ENCODE data around the gene GABBR1.

GABBR1 gene

DNA sequence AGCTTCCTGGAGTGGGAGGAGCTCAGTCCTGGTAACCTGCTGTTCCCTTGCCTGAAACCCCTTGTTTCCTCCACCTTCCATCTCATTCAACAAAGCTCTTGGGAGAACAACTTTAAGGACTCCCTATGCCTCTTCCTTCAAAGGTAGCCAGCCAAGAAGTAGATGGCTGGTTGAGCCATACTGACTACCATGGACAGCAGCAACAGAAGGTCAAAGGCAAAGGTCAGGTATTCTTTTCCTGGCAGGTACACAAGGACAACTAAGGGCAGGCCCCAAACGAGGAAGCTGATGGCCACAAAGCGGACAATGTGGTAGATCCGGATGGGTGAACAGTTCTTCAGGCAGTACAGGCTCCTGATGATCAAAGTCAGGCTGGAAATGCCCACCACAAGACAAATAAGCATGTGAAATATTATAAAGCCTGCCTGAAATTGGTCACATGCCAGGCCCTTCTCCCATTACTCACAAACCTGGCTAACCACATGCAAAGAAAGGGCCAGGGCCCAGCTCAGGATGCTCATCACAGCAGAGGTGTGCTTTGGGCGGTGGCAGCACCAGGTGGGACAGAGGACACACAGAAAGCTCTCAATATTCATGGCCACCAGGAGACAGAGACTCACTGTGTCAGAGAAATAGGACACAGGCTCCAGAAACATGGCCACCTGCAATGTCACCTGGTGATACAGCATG lies 95.1 kb downstream of the GABBR1 start:
- no peak for TF ChIP-seq FOXP2 (optimal IDR thresholded peaks at IDR 0.05; ENCODE audit: control extremely low read depth, extremely low read length, insufficient read depth)
- TF ChIP-seq EZH2 (IDR thresholded peaks at IDR 0.05): no peak
- TF ChIP-seq POLR2AphosphoS5 (IDR thresholded peaks at IDR 0.05; ENCODE audit: borderline replicate concordance, low read depth, low read length): no peak
- H3K36me3 ChIP-seq (ENCODE audit: insufficient read depth, low read length): no peaks in the 10 kb centered on the region
- no peaks in the 10 kb centered on the region for H3K9me3 ChIP-seq (ENCODE audit: low read depth, low read length)
- no peak overlapping the region for H3K27ac ChIP-seq
- DNase-seq (ENCODE audit: low read depth, low spot score): no peak
- H3K9ac ChIP-seq (ENCODE audit: insufficient read length): no peak overlapping the region
- no peak overlapping the region for H3K4me3 ChIP-seq

DNA sequence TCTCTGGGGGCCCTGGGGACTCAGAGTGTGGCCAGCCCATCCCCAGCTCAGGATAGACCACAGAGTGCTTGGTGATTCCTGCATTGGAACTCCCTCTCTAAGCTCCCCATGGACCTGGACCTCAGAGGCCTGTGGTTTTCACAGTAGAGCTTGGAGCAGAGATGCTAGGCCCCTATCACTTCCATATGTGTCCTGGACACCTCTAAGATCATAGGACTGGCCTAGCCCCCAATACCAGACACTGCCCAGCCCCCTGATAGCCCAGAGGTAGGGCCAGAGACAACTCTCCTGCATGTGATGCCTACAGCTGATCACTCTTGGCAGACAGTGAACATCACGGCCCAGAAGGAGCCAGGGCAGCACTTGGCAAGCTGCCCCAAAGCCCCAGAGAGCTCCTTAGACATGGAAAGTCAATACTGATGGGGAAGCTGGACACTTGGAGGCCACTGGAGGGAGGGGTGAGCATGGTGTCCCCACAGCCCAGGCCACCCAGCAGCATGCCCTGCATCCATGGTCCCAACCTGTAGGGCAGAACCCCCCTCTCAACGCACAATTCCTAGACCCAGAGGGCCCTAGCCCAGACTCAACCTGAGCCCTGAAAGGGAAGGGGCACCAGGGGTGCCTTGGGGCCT lies 100.5 kb downstream of the GABBR1 start:
- no peaks in the 10 kb centered on the region for H3K36me3 ChIP-seq (ENCODE audit: insufficient read depth, low read length)
- no peak overlapping the region for H3K27ac ChIP-seq
- TF ChIP-seq POLR2AphosphoS5 (IDR thresholded peaks at IDR 0.05; ENCODE audit: borderline replicate concordance, low read depth, low read length) (no peak), FOXP2 (optimal IDR thresholded peaks at IDR 0.05; ENCODE audit: control extremely low read depth, extremely low read length, insufficient read depth) (no peak), EZH2 (IDR thresholded peaks at IDR 0.05) (no peak)
- no peak for DNase-seq (ENCODE audit: low read depth, low spot score)
- H3K9me3 ChIP-seq (ENCODE audit: low read depth, low read length): no peaks in the 10 kb centered on the region
- H3K9ac ChIP-seq (ENCODE audit: insufficient read length): no peak overlapping the region
- no peak overlapping the region for H3K4me3 ChIP-seq

DNA sequence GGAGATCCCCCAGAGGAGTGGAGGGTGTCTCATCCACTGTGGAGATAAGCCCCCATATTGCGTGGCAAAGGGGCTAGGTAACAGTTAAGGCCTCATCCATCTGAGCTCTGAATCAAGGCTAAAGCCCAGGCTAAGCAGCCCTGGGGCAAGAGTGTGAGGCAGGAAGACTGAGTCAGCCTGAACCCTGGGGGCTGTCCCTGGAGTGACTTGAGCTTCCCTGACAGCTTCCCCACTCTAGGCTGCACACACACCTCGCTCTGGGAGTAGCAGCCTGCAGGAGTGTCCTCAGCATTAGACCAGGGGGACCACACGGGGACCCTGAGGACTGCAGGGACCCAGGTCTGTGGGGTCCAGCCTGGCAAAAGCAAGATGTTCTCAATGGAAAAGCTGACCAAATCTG lies 101.3 kb downstream of the GABBR1 start:
- H3K36me3 ChIP-seq (ENCODE audit: insufficient read depth, low read length): no peaks in the 10 kb centered on the region
- no peak overlapping the region for H3K27ac ChIP-seq
- H3K9me3 ChIP-seq (ENCODE audit: low read depth, low read length): no peaks in the 10 kb centered on the region
- no peak overlapping the region for H3K4me3 ChIP-seq
- TF ChIP-seq EZH2 (IDR thresholded peaks at IDR 0.05) (no peak), FOXP2 (optimal IDR thresholded peaks at IDR 0.05; ENCODE audit: control extremely low read depth, extremely low read length, insufficient read depth) (no peak)
- no peak for DNase-seq (ENCODE audit: low read depth, low spot score)
- H3K9ac ChIP-seq (ENCODE audit: insufficient read length): no peak overlapping the region

DNA sequence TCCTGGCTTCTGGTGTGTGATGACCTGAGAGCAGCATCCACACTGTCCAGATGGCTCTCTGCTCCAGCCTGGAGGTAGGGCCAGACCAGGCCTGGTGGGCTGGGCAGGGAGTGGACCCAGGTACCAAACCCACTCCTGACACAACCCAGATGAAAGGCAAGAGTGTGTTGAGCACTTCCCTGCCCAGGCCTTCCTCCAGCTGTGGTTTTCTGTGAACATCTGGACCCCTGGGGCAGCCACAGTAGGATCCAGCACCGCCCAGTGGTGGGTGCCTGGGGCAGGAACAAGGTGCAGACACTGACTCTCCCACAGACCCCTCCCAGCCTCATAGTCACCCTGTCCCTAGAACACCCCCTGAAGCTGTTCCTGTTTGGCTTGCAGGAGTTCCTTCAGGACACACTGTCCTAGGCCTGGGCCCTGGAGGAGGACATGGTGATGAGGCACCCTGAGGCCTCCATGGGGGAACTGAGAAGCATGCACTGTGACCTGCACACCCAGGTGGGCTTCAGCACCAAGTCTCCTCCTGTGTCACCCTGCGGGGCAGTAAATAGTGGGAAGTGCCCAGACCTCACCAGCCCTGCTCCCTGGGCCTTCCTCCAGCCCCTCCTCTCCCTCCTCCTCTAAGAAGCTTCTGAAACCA lies 102.2 kb downstream of the GABBR1 start:
- H3K4me3 ChIP-seq: no peak overlapping the region
- no peak for DNase-seq (ENCODE audit: low read depth, low spot score)
- TF ChIP-seq FOXP2 (optimal IDR thresholded peaks at IDR 0.05; ENCODE audit: control extremely low read depth, extremely low read length, insufficient read depth) (no peak), EZH2 (IDR thresholded peaks at IDR 0.05) (no peak), POLR2AphosphoS5 (IDR thresholded peaks at IDR 0.05; ENCODE audit: borderline replicate concordance, low read depth, low read length) (no peak)
- no peaks in the 10 kb centered on the region for H3K9me3 ChIP-seq (ENCODE audit: low read depth, low read length)
- H3K27ac ChIP-seq: no peak overlapping the region
- no peaks in the 10 kb centered on the region for H3K36me3 ChIP-seq (ENCODE audit: insufficient read depth, low read length)
- H3K9ac ChIP-seq (ENCODE audit: insufficient read length): no peak overlapping the region

DNA sequence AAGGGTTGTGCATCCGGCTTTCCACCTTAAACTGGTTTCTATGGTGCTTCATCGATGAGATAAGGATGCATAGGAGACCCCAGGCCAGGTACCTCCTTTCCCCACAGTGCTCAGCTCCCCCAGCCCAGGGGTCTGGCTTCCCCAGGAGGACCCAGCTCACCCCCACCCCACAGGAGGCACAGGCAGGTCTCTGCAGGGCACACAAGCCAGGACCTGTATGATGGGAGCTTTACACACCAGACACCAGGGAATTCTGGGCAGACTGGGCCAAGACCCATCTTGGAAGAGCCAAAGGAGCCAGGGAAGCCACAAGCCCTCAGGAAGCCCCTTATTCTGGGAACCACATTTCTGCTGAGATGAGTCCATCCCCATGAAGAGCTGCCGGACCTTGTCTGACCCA lies 103.0 kb downstream of the GABBR1 start:
- Histone ChIP-seq H3K9ac (ENCODE audit: insufficient read length) (no peak overlapping the region), H3K36me3 (ENCODE audit: insufficient read depth, low read length) (no peaks in the 10 kb centered on the region), H3K27ac (no peak overlapping the region), H3K4me3 (no peak overlapping the region), H3K9me3 (ENCODE audit: low read depth, low read length) (no peaks in the 10 kb centered on the region)
- DNase-seq (ENCODE audit: low read depth, low spot score): no peak
- TF ChIP-seq FOXP2 (optimal IDR thresholded peaks at IDR 0.05; ENCODE audit: control extremely low read depth, extremely low read length, insufficient read depth) (no peak), EZH2 (IDR thresholded peaks at IDR 0.05) (no peak), POLR2AphosphoS5 (IDR thresholded peaks at IDR 0.05; ENCODE audit: borderline replicate concordance, low read depth, low read length) (no peak)

DNA sequence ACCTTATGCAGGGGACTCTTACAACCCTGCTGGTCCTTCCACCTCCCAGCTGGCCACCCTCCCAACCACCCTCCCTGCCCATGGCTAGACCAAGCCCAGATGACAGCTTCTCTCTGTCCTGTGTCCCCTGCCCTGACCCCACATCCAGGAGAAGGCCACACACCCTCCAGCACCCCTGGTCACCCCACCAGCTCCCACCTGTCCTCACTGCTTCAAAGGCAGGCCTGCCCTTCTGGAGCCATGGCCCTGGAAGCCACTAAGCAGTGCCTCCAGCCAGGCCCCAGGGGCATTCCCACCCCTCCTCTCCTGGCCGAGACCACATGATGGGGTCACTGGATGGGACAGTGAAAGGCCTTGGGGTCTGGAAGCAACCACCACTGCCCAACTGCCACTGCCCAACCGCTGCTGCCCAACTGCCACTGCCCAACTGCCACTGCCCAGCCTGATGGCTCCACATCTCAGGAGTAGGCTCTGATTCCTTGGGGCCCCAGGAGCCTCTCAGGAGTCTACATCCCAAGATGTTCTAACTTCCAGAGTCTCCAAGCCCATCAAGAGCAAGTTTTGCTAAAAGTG lies 103.9 kb downstream of the GABBR1 start:
- DNase-seq (ENCODE audit: low read depth, low spot score): no peak
- no peak for TF ChIP-seq EZH2 (IDR thresholded peaks at IDR 0.05)
- TF ChIP-seq FOXP2 (optimal IDR thresholded peaks at IDR 0.05; ENCODE audit: control extremely low read depth, extremely low read length, insufficient read depth): no peak
- no peak for TF ChIP-seq POLR2AphosphoS5 (IDR thresholded peaks at IDR 0.05; ENCODE audit: borderline replicate concordance, low read depth, low read length)
- H3K4me3 ChIP-seq: no peak overlapping the region
- H3K9me3 ChIP-seq (ENCODE audit: low read depth, low read length): no peaks in the 10 kb centered on the region
- no peak overlapping the region for H3K9ac ChIP-seq (ENCODE audit: insufficient read length)
- no peak overlapping the region for H3K27ac ChIP-seq
- H3K36me3 ChIP-seq (ENCODE audit: insufficient read depth, low read length): no peaks in the 10 kb centered on the region

DNA sequence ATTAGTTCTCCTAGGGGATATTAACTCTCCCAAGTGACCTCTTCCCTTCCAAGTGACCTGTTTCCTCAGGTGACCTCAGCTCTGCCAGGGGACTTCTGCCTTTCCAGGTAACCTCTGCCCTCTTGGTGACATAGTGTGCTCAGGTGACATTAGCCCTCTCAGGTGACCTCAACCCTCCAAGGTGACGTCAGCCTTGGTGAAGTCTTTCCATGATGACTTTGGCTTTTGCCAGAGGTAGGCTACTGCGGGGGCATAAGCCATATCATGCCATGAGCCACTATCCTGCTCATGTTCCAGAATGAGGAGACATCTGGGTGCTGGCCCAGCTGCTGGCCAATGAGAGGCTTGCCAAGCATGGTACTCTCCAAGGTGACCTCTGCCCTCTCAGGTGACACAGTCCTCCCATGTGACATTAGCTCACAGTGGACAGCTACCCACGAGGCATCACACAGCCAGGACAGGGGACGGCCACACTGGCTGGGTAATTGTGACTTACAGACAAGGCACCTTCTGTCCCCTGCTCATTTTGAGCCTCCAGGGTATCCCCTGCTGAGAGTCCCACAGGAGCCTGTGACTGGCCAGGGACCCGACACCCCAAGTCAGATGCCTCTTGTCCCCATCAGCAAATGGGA lies 104.6 kb downstream of the GABBR1 start:
- Histone ChIP-seq H3K36me3 (ENCODE audit: insufficient read depth, low read length) (no peaks in the 10 kb centered on the region), H3K27ac (no peak overlapping the region), H3K9ac (ENCODE audit: insufficient read length) (no peak overlapping the region), H3K4me3 (no peak overlapping the region), H3K9me3 (ENCODE audit: low read depth, low read length) (no peaks in the 10 kb centered on the region)
- TF ChIP-seq POLR2AphosphoS5 (IDR thresholded peaks at IDR 0.05; ENCODE audit: borderline replicate concordance, low read depth, low read length) (no peak), EZH2 (IDR thresholded peaks at IDR 0.05) (no peak), FOXP2 (optimal IDR thresholded peaks at IDR 0.05; ENCODE audit: control extremely low read depth, extremely low read length, insufficient read depth) (no peak)
- DNase-seq (ENCODE audit: low read depth, low spot score): no peak

DNA sequence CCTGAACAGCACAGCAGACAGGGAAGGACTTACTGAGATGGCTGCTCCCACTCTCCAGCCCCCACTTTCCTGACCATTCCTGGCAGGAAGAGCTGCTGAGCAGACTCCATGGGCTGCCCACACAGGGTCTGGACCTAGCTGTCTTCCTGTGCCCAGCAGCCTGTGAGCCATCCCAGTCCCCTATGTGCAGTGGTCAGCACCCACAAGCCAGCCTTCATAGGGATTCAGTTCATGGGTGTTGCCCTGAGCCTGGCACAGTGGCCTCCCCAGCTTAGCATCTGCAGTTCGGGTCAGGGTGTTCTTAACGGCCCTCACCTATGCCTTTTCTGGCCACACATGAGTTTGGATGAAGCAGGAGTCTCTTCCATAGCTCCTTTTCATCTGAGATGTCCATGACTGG lies 105.4 kb downstream of the GABBR1 start:
- Histone ChIP-seq H3K36me3 (ENCODE audit: insufficient read depth, low read length) (no peaks in the 10 kb centered on the region), H3K27ac (no peak overlapping the region), H3K4me3 (no peak overlapping the region), H3K9ac (ENCODE audit: insufficient read length) (no peak overlapping the region), H3K9me3 (ENCODE audit: low read depth, low read length) (no peaks in the 10 kb centered on the region)
- TF ChIP-seq EZH2 (IDR thresholded peaks at IDR 0.05): no peak
- no peak for TF ChIP-seq FOXP2 (optimal IDR thresholded peaks at IDR 0.05; ENCODE audit: control extremely low read depth, extremely low read length, insufficient read depth)
- no peak for TF ChIP-seq POLR2AphosphoS5 (IDR thresholded peaks at IDR 0.05; ENCODE audit: borderline replicate concordance, low read depth, low read length)
- DNase-seq (ENCODE audit: low read depth, low spot score): no peak

Measured in SK-N-MC (cell line).